ENCODE results near the gene HIC1.

DNA sequence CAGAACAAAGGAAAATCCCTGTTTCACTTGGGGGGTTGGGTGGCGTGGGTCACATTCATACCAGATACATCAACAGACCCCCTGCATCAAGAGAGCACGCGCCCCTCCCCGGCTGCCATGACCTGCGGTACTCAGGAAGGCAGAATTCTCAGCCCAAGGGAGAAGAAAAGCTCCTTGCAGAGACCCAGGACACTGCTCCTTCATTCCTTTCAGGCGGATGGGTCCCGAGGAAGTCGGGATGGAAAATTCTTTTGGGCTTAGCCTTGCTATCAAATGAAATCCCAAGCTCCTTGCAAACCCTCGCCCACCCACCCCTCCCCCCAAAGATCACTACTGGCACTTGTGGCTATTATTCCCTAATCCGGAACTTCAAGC is 40.6 kb downstream of the HIC1 start:
- TF ChIP-seq, protein P1, sequence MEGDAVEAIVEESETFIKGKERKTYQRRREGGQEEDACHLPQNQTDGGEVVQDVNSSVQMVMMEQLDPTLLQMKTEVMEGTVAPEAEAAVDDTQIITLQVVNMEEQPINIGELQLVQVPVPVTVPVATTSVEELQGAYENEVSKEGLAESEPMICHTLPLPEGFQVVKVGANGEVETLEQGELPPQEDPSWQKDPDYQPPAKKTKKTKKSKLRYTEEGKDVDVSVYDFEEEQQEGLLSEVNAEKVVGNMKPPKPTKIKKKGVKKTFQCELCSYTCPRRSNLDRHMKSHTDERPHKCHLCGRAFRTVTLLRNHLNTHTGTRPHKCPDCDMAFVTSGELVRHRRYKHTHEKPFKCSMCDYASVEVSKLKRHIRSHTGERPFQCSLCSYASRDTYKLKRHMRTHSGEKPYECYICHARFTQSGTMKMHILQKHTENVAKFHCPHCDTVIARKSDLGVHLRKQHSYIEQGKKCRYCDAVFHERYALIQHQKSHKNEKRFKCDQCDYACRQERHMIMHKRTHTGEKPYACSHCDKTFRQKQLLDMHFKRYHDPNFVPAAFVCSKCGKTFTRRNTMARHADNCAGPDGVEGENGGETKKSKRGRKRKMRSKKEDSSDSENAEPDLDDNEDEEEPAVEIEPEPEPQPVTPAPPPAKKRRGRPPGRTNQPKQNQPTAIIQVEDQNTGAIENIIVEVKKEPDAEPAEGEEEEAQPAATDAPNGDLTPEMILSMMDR (conservative IDR thresholded peaks at IDR 0.05), result no peak
- no peak for TF ChIP-seq ZFX (IDR thresholded peaks at IDR 0.05)
